ENCODE data around the gene HNRNPLL.
"Not testable (repeated sequence)": the region's sequence is repeated elsewhere in the genome, so short reads cannot be mapped to it uniquely, and the experiment has no call there.

HNRNPLL gene

GRCh38 chr2:38540580-38541286 is 62.0 kb downstream of the HNRNPLL start:
- no peaks in the 10 kb centered on the region for H4K20me1 ChIP-seq (ENCODE audit: insufficient read depth)
- H3K27me3 ChIP-seq (ENCODE audit: insufficient read depth, low read depth): no peaks in the 10 kb centered on the region
- no peak overlapping the region for H3K9ac ChIP-seq
- H3K4me2 ChIP-seq: no peak overlapping the region
- TF ChIP-seq CTCF (conservative IDR thresholded peaks at IDR 0.05; ENCODE audit: low read depth, low read length): no peak
- no peak overlapping the region for H3K27ac ChIP-seq
- no peaks in the 10 kb centered on the region for H3K4me1 ChIP-seq (ENCODE audit: low read depth, poor library complexity, severe bottlenecking)
- H3K4me3 ChIP-seq (IDR thresholded peaks at IDR 0.05; ENCODE audit: insufficient read depth, low read depth, low read length): no peak overlapping the region
- H2AFZ ChIP-seq (ENCODE audit: low read depth): no peak overlapping the region
- H3K79me2 ChIP-seq (ENCODE audit: insufficient read depth, low read depth): no peaks in the 10 kb centered on the region
- H3K36me3 ChIP-seq (ENCODE audit: insufficient read depth): no peaks in the 10 kb centered on the region

GRCh38 chr2:38539086-38539485 is 63.6 kb downstream of the HNRNPLL start:
- H2AFZ ChIP-seq (ENCODE audit: low read depth): no peak overlapping the region
- H3K4me3 ChIP-seq (IDR thresholded peaks at IDR 0.05; ENCODE audit: insufficient read depth, low read depth, low read length): no peak overlapping the region
- TF ChIP-seq CTCF (conservative IDR thresholded peaks at IDR 0.05; ENCODE audit: low read depth, low read length): 0 out of 2 replicates have a peak, but pooled peaks have one; percentile 13

GRCh38 chr2:38537937-38538525 is 64.7 kb downstream of the HNRNPLL start:
- Histone ChIP-seq H3K4me3 (IDR thresholded peaks at IDR 0.05; ENCODE audit: insufficient read depth, low read depth, low read length) (no peak overlapping the region), H3K4me2 (no peak overlapping the region), H3K27ac (no peak overlapping the region), H3K36me3 (ENCODE audit: insufficient read depth) (no peaks in the 10 kb centered on the region), H4K20me1 (ENCODE audit: insufficient read depth) (no peaks in the 10 kb centered on the region), H3K79me2 (ENCODE audit: insufficient read depth, low read depth) (no peaks in the 10 kb centered on the region), H3K9ac (no peak overlapping the region), H2AFZ (ENCODE audit: low read depth) (no peak overlapping the region), H3K4me1 (ENCODE audit: low read depth, poor library complexity, severe bottlenecking) (no peaks in the 10 kb centered on the region), H3K27me3 (ENCODE audit: insufficient read depth, low read depth) (no peaks in the 10 kb centered on the region)
- no peak for TF ChIP-seq CTCF (conservative IDR thresholded peaks at IDR 0.05; ENCODE audit: low read depth, low read length)

More at GRCh38 chr2:38539086-38539485, 63.6 kb downstream of the HNRNPLL start:
- no peaks in the 10 kb centered on the region for H3K27me3 ChIP-seq (ENCODE audit: insufficient read depth, low read depth)
- no peaks in the 10 kb centered on the region for H3K36me3 ChIP-seq (ENCODE audit: insufficient read depth)
- no peak overlapping the region for H3K27ac ChIP-seq
- no peak overlapping the region for H3K4me2 ChIP-seq
- H3K4me1 ChIP-seq (ENCODE audit: low read depth, poor library complexity, severe bottlenecking): no peaks in the 10 kb centered on the region
- H3K9ac ChIP-seq: no peak overlapping the region
- H4K20me1 ChIP-seq (ENCODE audit: insufficient read depth): no peaks in the 10 kb centered on the region
- no peaks in the 10 kb centered on the region for H3K79me2 ChIP-seq (ENCODE audit: insufficient read depth, low read depth)

- H3K9ac ChIP-seq; H3K27ac ChIP-seq; H3K36me3 ChIP-seq (ENCODE audit: insufficient read depth); H3K4me2 ChIP-seq; H4K20me1 ChIP-seq (ENCODE audit: insufficient read depth); H3K27me3 ChIP-seq (ENCODE audit: insufficient read depth, low read depth); H3K4me1 ChIP-seq (ENCODE audit: low read depth, poor library complexity, severe bottlenecking); H3K79me2 ChIP-seq (ENCODE audit: insufficient read depth, low read depth); H2AFZ ChIP-seq (ENCODE audit: low read depth); H3K4me3 ChIP-seq (IDR thresholded peaks at IDR 0.05; ENCODE audit: insufficient read depth, low read depth, low read length): not testable (repeated sequence)
These were observed 65.4 kb downstream of the HNRNPLL start for GRCh38 chr2:38537296-38537695.

Data from KMS-11 (cell line).